HG03064 (cell line): ENCODE data around the gene TSPAN5.
"Not testable (repeated sequence)": the region's sequence is repeated elsewhere in the genome, so short reads cannot be mapped to it uniquely, and the experiment has no call there.

Source experiments
- ATAC-seq: cut with Tn5 transposase; IDR thresholded peaks from one replicate; pipeline ENCODE4 v1.9.1; 2021; ENCODE audit warnings: low read depth; ENCODE audit not compliant: unreplicated experiment

Gene TSPAN5

GRCh38 chr4:98565681-98566301 is 92.6 kb downstream of the TSPAN5 start:
- ATAC-seq, result no peak

GRCh38 chr4:98564852-98565251 is 93.6 kb downstream of the TSPAN5 start:
- no peak for ATAC-seq

- ATAC-seq, result no peak
Measured at GRCh38 chr4:98560321-98560720, 98.1 kb downstream of the TSPAN5 start.

GRCh38 chr4:98558471-98559169 is 99.8 kb downstream of the TSPAN5 start:
- no peak for ATAC-seq

GRCh38 chr4:98557194-98557892 is 101.1 kb downstream of the TSPAN5 start:
- no peak for ATAC-seq

GRCh38 chr4:98556451-98556850 is 102.0 kb downstream of the TSPAN5 start:
- no peak for ATAC-seq

- ATAC-seq, result no peak
Measured at GRCh38 chr4:98555798-98556445, 102.5 kb downstream of the TSPAN5 start.

GRCh38 chr4:98546910-98547594 is 111.4 kb downstream of the TSPAN5 start:
- ATAC-seq, result no peak

- no peak for ATAC-seq
Measured at GRCh38 chr4:98544818-98545414, 113.5 kb downstream of the TSPAN5 start.

GRCh38 chr4:98544141-98544817 is 114.1 kb downstream of the TSPAN5 start:
- ATAC-seq, result no peak

- ATAC-seq, result no peak
Measured at GRCh38 chr4:98542011-98542410, 116.4 kb downstream of the TSPAN5 start.

GRCh38 chr4:98540803-98541202 is 117.6 kb downstream of the TSPAN5 start:
- no peak for ATAC-seq

GRCh38 chr4:98539741-98540140 is 118.7 kb downstream of the TSPAN5 start:
- no peak for ATAC-seq

- ATAC-seq, result no peak
Measured at GRCh38 chr4:98539299-98539698, 119.1 kb downstream of the TSPAN5 start.

- ATAC-seq, result no peak
Measured at GRCh38 chr4:98536631-98537030, 121.8 kb downstream of the TSPAN5 start.

- ATAC-seq, result not testable (repeated sequence)
Measured at GRCh38 chr4:98534146-98534545, 124.3 kb downstream of the TSPAN5 start.

GRCh38 chr4:98530572-98530971 is 127.8 kb downstream of the TSPAN5 start:
- no peak for ATAC-seq

- no peak for ATAC-seq
Measured at GRCh38 chr4:98529970-98530569, 128.3 kb downstream of the TSPAN5 start.

GRCh38 chr4:98528882-98529281 is 129.5 kb downstream of the TSPAN5 start:
- no peak for ATAC-seq
